K562 (cell line): ENCODE data around the gene KHNYN. TPM values are rescaled to one million over a fixed set of nuclear protein-coding genes. Genes with fewer than 3 reads are reported as not detected.

Experiments
- CBX3 ChIP-seq, 2 experiments: IDR thresholded peaks; 1 replicate in 1 of 2; 2 replicates in 1 of 2; pipeline ENCODE4 v1.6.1; 2012; ENCODE audit warnings: inconsistent platforms in 2 of 2, low read length in 2 of 2, borderline replicate concordance in 1 of 2, control low read depth in 1 of 2
- CTBP1 ChIP-seq: fragments of 450-650 bp; IDR thresholded peaks from 2 replicates; pipeline ENCODE4 v1.6.1; 2016; ENCODE audit warnings: borderline replicate concordance
- MAFG ChIP-seq: fragments of 450-650 bp; conservative IDR thresholded peaks from 2 replicates; pipeline ENCODE4 v1.6.1; 2016; ENCODE audit warnings: missing genetic modification characterization, missing compliant biosample characterization
- NELFE ChIP-seq: IDR thresholded peaks from 2 replicates; pipeline ENCODE4 v1.6.1; 2011; ENCODE audit warnings: mild to moderate bottlenecking; ENCODE audit not compliant: insufficient read depth, insufficient read length
- NFE2 ChIP-seq: IDR thresholded peaks from 2 replicates; pipeline ENCODE4 v1.6.1; 2014; ENCODE audit warnings: antibody characterized with exemption, low read depth
- PHF8 ChIP-seq: fragments of 200-600 bp; sonication (generic); IDR thresholded peaks from 2 replicates; pipeline ENCODE4 v1.6.1; 2012; ENCODE audit warnings: mixed run types, mild to moderate bottlenecking, inconsistent platforms, low read length, moderate library complexity, borderline replicate concordance
- POLR2H ChIP-seq: IDR thresholded peaks from 2 replicates; pipeline ENCODE4 v1.6.1; 2016; ENCODE audit warnings: missing genetic modification characterization, low read depth, mild to moderate bottlenecking, control low read depth, missing compliant biosample characterization, moderate library complexity
- SIRT6 ChIP-seq: IDR thresholded peaks from one replicate; pipeline ENCODE4 v1.6.1; 2012; ENCODE audit warnings: low read depth, mild to moderate bottlenecking, control low read depth, inconsistent platforms, low read length, moderate library complexity
- STAT5B ChIP-seq: fragments of 250-450 bp; sonication (Bioruptor Pico); IDR thresholded peaks from 2 replicates; pipeline ENCODE4 v1.8.0; 2021; ENCODE audit warnings: mild to moderate bottlenecking, inconsistent platforms
- ZNF134 ChIP-seq: fragments of 250-450 bp; sonication (Bioruptor Pico); conservative IDR thresholded peaks from 2 replicates; pipeline ENCODE4 v1.4.0; 2020
- ZNF239 ChIP-seq: fragments of 250-450 bp; sonication (Bioruptor Pico); IDR thresholded peaks from 2 replicates; pipeline ENCODE4 v1.4.0; 2020; ENCODE audit warnings: mild to moderate bottlenecking
- polyA plus RNA-seq, 8 experiments: library from polyadenylated mRNA; depleted of rRNA in 4 of 8; stranded (reverse) in 5 of 8; unstranded in 3 of 8; fragments of >200 nt; fragmentation: Nextera tagmentation in 2 of 8; fragmentation: Illumina TruSeq in 1 of 8; extraction: Ambion mirVana in 2 of 8; extraction: Trizol in 1 of 8; gene quantifications; 2 replicates each; pipeline versions ENCODE4 v1.2.1 to v1.2.3, GENCODE V29; 2011 to 2014; ENCODE audit warnings: inconsistent platforms in 1 of 8, missing spikeins in 1 of 8
- total RNA-seq, 7 experiments: library from RNA; depleted of rRNA in 6 of 7; stranded (reverse); fragments of >200 nt in 6 of 7; fragmentation: Illumina TruSeq in 2 of 7; extraction: Trizol in 2 of 7; gene quantifications; 2 replicates each; pipeline versions ENCODE4 v1.2.1 to v1.2.3, GENCODE V29; 2011 to 2021; ENCODE audit warnings: low replicate concordance in 1 of 7
- TF ChIP-seq, protein P1 (sequence below): sonication (generic); formaldehyde crosslinking; IDR thresholded peaks from 2 replicates; pipeline ENCODE4 v1.8.0; 2022; ENCODE audit warnings: mild to moderate bottlenecking, missing genetic modification reagents
- TF ChIP-seq, protein P2 (sequence below), 2 experiments: fragments of 450-650 bp; formaldehyde crosslinking in 1 of 2; IDR thresholded peaks; 2 replicates each; pipeline versions ENCODE4 v1.4.0 to v1.6.1; 2014 to 2020; ENCODE audit warnings: mild to moderate bottlenecking in 2 of 2, borderline replicate concordance in 1 of 2, low read depth in 1 of 2
- TF ChIP-seq, protein P3 (sequence below): fragments of 450-650 bp; IDR thresholded peaks from 2 replicates; pipeline ENCODE4 v1.6.1; 2016; ENCODE audit warnings: borderline replicate concordance

KHNYN gene
- total and polyA plus RNA-seq, 9 of the 15 experiments (the other 6 are each of a cell fraction or from before 2014, with no cell fraction given), result 0.76 to 26.0 (median 14.1) TPM

DNA sequence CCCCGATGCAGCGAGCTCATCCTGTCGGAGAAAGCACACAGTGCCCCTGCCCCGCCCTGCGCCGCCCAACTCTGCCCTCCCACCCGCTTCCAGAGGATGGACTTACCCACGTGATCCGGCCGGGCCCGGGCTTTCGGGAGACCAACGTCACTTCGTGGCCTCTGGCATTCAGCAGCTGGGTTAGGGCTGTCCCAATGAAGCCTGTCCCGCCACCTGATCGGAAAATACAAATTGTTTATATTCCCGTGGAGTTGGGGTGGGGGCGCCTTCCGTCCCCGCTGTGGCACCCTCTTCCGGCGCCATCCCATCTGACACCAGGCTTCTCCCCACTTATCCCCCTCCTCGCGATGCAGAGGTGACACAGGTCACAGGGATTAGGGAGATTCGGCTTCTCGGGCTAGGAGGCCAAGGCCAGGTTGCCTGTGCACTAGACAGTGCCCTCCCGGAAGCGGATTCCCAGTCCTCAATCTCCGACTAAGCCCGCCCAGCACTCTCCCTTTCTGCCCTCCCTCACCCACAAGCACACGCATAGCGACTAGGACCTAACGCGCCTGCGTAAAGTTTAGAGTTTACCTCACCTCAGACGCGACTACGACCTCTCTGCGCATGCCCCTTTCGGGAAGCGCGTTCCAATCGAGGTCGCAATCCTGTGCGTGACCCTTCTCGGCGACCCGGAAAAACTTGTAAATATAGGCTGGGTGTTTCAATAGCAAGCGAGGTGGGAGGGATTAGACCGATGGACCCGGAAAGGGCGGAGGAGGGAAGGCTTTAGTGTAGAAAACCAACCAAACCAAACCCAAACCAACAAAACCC, 12.7 kb downstream of the KHNYN start, which contains the start of gene SDR39U1 (continued):
- TF ChIP-seq, protein P1, sequence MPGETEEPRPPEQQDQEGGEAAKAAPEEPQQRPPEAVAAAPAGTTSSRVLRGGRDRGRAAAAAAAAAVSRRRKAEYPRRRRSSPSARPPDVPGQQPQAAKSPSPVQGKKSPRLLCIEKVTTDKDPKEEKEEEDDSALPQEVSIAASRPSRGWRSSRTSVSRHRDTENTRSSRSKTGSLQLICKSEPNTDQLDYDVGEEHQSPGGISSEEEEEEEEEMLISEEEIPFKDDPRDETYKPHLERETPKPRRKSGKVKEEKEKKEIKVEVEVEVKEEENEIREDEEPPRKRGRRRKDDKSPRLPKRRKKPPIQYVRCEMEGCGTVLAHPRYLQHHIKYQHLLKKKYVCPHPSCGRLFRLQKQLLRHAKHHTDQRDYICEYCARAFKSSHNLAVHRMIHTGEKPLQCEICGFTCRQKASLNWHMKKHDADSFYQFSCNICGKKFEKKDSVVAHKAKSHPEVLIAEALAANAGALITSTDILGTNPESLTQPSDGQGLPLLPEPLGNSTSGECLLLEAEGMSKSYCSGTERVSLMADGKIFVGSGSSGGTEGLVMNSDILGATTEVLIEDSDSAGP (CRISPR knock-in tag), result no peak
- TF ChIP-seq SIRT6 (no peak), CBX3 (IDR thresholded peaks at IDR 0.05; ENCODE audit: borderline replicate concordance in 1 of 2, low read length in 2 of 2) (no peak), NELFE (no peak), CTBP1 (peak; percentile 20; the same call in 1 of the 2 replicates), PHF8 (peak; percentile 87), POLR2H (tag) (peak; percentile 80), NFE2 (no peak), MAFG (tag) (no peak), ZNF134 (CRISPR knock-in tag) (no peak), ZNF239 (CRISPR knock-in tag) (no peak), STAT5B (no peak)
- TF ChIP-seq, protein P2, sequence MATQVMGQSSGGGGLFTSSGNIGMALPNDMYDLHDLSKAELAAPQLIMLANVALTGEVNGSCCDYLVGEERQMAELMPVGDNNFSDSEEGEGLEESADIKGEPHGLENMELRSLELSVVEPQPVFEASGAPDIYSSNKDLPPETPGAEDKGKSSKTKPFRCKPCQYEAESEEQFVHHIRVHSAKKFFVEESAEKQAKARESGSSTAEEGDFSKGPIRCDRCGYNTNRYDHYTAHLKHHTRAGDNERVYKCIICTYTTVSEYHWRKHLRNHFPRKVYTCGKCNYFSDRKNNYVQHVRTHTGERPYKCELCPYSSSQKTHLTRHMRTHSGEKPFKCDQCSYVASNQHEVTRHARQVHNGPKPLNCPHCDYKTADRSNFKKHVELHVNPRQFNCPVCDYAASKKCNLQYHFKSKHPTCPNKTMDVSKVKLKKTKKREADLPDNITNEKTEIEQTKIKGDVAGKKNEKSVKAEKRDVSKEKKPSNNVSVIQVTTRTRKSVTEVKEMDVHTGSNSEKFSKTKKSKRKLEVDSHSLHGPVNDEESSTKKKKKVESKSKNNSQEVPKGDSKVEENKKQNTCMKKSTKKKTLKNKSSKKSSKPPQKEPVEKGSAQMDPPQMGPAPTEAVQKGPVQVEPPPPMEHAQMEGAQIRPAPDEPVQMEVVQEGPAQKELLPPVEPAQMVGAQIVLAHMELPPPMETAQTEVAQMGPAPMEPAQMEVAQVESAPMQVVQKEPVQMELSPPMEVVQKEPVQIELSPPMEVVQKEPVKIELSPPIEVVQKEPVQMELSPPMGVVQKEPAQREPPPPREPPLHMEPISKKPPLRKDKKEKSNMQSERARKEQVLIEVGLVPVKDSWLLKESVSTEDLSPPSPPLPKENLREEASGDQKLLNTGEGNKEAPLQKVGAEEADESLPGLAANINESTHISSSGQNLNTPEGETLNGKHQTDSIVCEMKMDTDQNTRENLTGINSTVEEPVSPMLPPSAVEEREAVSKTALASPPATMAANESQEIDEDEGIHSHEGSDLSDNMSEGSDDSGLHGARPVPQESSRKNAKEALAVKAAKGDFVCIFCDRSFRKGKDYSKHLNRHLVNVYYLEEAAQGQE (IDR thresholded peaks at IDR 0.05; ENCODE audit: borderline replicate concordance), result peak; percentile 30; the same call in 1 of the 2 replicates
- TF ChIP-seq, protein P2 (CRISPR knock-in tag; IDR thresholded peaks at IDR 0.05; ENCODE audit: low read depth), result no peak
- TF ChIP-seq, protein P3, sequence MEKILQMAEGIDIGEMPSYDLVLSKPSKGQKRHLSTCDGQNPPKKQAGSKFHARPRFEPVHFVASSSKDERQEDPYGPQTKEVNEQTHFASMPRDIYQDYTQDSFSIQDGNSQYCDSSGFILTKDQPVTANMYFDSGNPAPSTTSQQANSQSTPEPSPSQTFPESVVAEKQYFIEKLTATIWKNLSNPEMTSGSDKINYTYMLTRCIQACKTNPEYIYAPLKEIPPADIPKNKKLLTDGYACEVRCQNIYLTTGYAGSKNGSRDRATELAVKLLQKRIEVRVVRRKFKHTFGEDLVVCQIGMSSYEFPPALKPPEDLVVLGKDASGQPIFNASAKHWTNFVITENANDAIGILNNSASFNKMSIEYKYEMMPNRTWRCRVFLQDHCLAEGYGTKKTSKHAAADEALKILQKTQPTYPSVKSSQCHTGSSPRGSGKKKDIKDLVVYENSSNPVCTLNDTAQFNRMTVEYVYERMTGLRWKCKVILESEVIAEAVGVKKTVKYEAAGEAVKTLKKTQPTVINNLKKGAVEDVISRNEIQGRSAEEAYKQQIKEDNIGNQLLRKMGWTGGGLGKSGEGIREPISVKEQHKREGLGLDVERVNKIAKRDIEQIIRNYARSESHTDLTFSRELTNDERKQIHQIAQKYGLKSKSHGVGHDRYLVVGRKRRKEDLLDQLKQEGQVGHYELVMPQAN, result peak; percentile 61; the same call in 1 of the 2 replicates
